Endothelial cell of umbilical vein (primary cell): ENCODE data around the gene BLID. TPM values are rescaled to one million over a fixed set of nuclear protein-coding genes. Genes with fewer than 3 reads are reported as not detected.
A peak's percentile ranks its signal among the peaks of the same experiment; 100 is the strongest.

Experiments used
- BruUV-seq: library from RNA; stranded (reverse); fragments of 400-500 nt; replicated peaks from 2 replicates; lab custom pipeline; 2021; lab: Mats Ljungman, UMichigan
- CTCF ChIA-PET: fragments of 300-600, 350-600 bp; sonication (Branson Sonifier 250); formaldehyde crosslinking; loops from one replicate; lab custom pipeline; 2021; ENCODE audit warnings: antibody characterized with exemption, inconsistent platforms; lab: Charles Lee
- POLR2A ChIA-PET: fragments of 300-600, 350-600 bp; sonication (Branson Sonifier 250); formaldehyde crosslinking; loops from one replicate; lab custom pipeline; 2021; ENCODE audit warnings: antibody characterized with exemption, inconsistent platforms; lab: Charles Lee
- DNase-seq: peaks from one replicate; pipeline ENCODE4 v3.0.0-alpha.2; 2011; ENCODE audit warnings: low read depth, low spot score
- FAIRE-seq: peaks from 2 replicates; lab custom pipeline; 2011; peaks lifted over from hg19 to GRCh38; lab: Jason Lieb, UNC
- H2AFZ ChIP-seq: 2 replicates; pipeline ENCODE4 v1.6.0; 2012; ENCODE audit warnings: low read depth, low read length, control low read depth, inconsistent platforms
- H3K27ac ChIP-seq: 2 replicates; pipeline ENCODE4 v1.5.1; 2011; ENCODE audit warnings: low read depth, mild to moderate bottlenecking, control low read depth, low read length, moderate library complexity; ENCODE audit not compliant: insufficient read depth
- H3K27me3 ChIP-seq, 2 experiments: 2 replicates each; pipeline versions ENCODE4 v1.6.0 to v1.6.1; 2011; ENCODE audit warnings: low read length in 2 of 2, mixed read lengths in 1 of 2; ENCODE audit not compliant: control insufficient read depth in 2 of 2, insufficient read depth in 2 of 2
- H3K36me3 ChIP-seq, 2 experiments: 2 replicates in 1 of 2; 3 replicates in 1 of 2; pipeline ENCODE4 v1.5.1; 2011; ENCODE audit warnings: low read length in 2 of 2, mild to moderate bottlenecking in 1 of 2, moderate library complexity in 1 of 2; ENCODE audit not compliant: control insufficient read depth in 2 of 2, insufficient read depth in 2 of 2; ENCODE audit errors: extremely low read depth in 1 of 2
- H3K4me1 ChIP-seq: 3 replicates; pipeline ENCODE4 v1.5.1; 2011; ENCODE audit warnings: mild to moderate bottlenecking, low read length; ENCODE audit not compliant: control insufficient read depth, insufficient read depth; ENCODE audit errors: extremely low read depth
- H3K4me2 ChIP-seq: 2 replicates; pipeline ENCODE4 v1.6.1; 2011; ENCODE audit warnings: low read length, control low read depth, mixed read lengths; ENCODE audit not compliant: insufficient read depth
- H3K4me3 ChIP-seq, 3 experiments: fragments of 200-600 bp in 1 of 3; sonication (generic), shearing (Covaris generic) in 1 of 3; replicated peaks in 1 of 3; 2 replicates each; pipeline ENCODE4 v1.5.1; 2011 to 2016; ENCODE audit warnings: control low read depth in 3 of 3, low read length in 3 of 3, mild to moderate bottlenecking in 2 of 3, inconsistent platforms in 1 of 3, low read depth in 1 of 3, moderate library complexity in 1 of 3; ENCODE audit not compliant: insufficient read depth in 1 of 3
- H3K79me2 ChIP-seq: 2 replicates; pipeline ENCODE4 v1.6.0; 2012; ENCODE audit warnings: low read length, inconsistent platforms; ENCODE audit not compliant: control insufficient read depth, insufficient read depth
- H3K9ac ChIP-seq: replicated peaks from 2 replicates; pipeline ENCODE3; 2011; ENCODE audit warnings: low read length, control low read depth; ENCODE audit not compliant: insufficient read depth; ENCODE audit errors: extremely low read depth
- H3K9me1 ChIP-seq: replicated peaks from 3 replicates; pipeline ENCODE4 v1.6.0; 2011; ENCODE audit warnings: mild to moderate bottlenecking, low read length; ENCODE audit not compliant: control insufficient read depth, insufficient read depth; ENCODE audit errors: extremely low read depth
- H3K9me3 ChIP-seq: replicated peaks from 2 replicates; pipeline ENCODE4 v1.5.1; 2012; ENCODE audit warnings: low read length, inconsistent platforms; ENCODE audit not compliant: control insufficient read depth, insufficient read depth
- H4K20me1 ChIP-seq: replicated peaks from 2 replicates; pipeline ENCODE3; 2011; ENCODE audit warnings: mild to moderate bottlenecking, low read length; ENCODE audit not compliant: control insufficient read depth, insufficient read depth; ENCODE audit errors: extremely low read depth
- EZH2 ChIP-seq: IDR thresholded peaks from 2 replicates; pipeline ENCODE4 v1.6.1; 2012; ENCODE audit warnings: borderline replicate concordance, low read depth, mild to moderate bottlenecking, moderate library complexity, low read length, inconsistent platforms; ENCODE audit not compliant: severe bottlenecking
- FOS ChIP-seq: IDR thresholded peaks from 2 replicates; pipeline ENCODE4 v1.6.1; 2011; ENCODE audit warnings: mild to moderate bottlenecking, low read length, moderate library complexity, borderline replicate concordance; ENCODE audit not compliant: insufficient read depth
- GATA2 ChIP-seq: IDR thresholded peaks from 2 replicates; pipeline ENCODE4 v1.7.0; 2011; ENCODE audit warnings: low read depth, mild to moderate bottlenecking, moderate library complexity, mixed read lengths, low read length; ENCODE audit not compliant: insufficient read length, insufficient read depth
- JUN ChIP-seq: IDR thresholded peaks from 2 replicates; pipeline ENCODE4 v1.6.1; 2011; ENCODE audit warnings: borderline replicate concordance, low read depth; ENCODE audit not compliant: insufficient read length, insufficient read depth
- MYC ChIP-seq: IDR thresholded peaks from one replicate; pipeline ENCODE4 v1.6.1; 2011; ENCODE audit warnings: mild to moderate bottlenecking, low read depth, low read length
- POLR2A ChIP-seq: IDR thresholded peaks from 2 replicates; pipeline ENCODE4 v1.6.1; 2012; ENCODE audit warnings: low read depth, mild to moderate bottlenecking, control low read depth, low read length
- POLR2AphosphoS5 ChIP-seq: IDR thresholded peaks from 2 replicates; pipeline ENCODE4 v1.6.1; 2012; ENCODE audit warnings: low read depth, mild to moderate bottlenecking, control low read depth, low read length, moderate library complexity; ENCODE audit not compliant: insufficient read depth
- dilution Hi-C: fragments of 300-500 bp; cut with MboI; formaldehyde crosslinking; loops from one replicate; pipeline ENCODE4 v1.15.0; 2019; ENCODE audit warnings: low sequenced_read_pairs; ENCODE audit not compliant: extremely low pct_ligation_motif_present
- intact Hi-C: fragments of 100-400 bp; cut with micrococcal nuclease; formaldehyde crosslinking; loops from one replicate; pipeline ENCODE4 v1.10.0; 2022
- polyA plus RNA-seq, 4 experiments: library from polyadenylated mRNA; depleted of rRNA in 3 of 4; stranded (reverse) in 3 of 4; unstranded in 1 of 4; fragments of >200 nt; gene quantifications; 2 replicates each; pipeline versions ENCODE4 v1.2.1 to v1.2.3, GENCODE V29; 2011 to 2012; ENCODE audit warnings: missing spikeins in 1 of 4
- total RNA-seq: library from RNA; stranded (reverse); gene quantifications from 2 replicates; pipeline ENCODE4 v1.2.3, GENCODE V29; 2021
- TF ChIP-seq, protein P1 (sequence below): IDR thresholded peaks from 2 replicates; pipeline ENCODE4 v1.6.1; 2011; ENCODE audit not compliant: insufficient read depth, insufficient read length
- TF ChIP-seq, protein P2 (sequence below), 2 donors: IDR thresholded peaks; 1 replicate in 1 of 2; 2 replicates in 1 of 2; pipeline ENCODE4 v1.5.1; 2011; ENCODE audit warnings: low read length in 2 of 2, mild to moderate bottlenecking in 2 of 2, moderate library complexity in 2 of 2, control low read depth in 1 of 2, inconsistent platforms in 1 of 2, low read depth in 1 of 2; ENCODE audit not compliant: insufficient read depth in 1 of 2; ENCODE audit errors: extremely low read depth in 1 of 2

Gene BLID
- total and polyA plus RNA-seq, 2 donors (not counting 3 experiments of a cell fraction or from before 2014, with no cell fraction given) = 0.12 to 3.5 TPM

DNA sequence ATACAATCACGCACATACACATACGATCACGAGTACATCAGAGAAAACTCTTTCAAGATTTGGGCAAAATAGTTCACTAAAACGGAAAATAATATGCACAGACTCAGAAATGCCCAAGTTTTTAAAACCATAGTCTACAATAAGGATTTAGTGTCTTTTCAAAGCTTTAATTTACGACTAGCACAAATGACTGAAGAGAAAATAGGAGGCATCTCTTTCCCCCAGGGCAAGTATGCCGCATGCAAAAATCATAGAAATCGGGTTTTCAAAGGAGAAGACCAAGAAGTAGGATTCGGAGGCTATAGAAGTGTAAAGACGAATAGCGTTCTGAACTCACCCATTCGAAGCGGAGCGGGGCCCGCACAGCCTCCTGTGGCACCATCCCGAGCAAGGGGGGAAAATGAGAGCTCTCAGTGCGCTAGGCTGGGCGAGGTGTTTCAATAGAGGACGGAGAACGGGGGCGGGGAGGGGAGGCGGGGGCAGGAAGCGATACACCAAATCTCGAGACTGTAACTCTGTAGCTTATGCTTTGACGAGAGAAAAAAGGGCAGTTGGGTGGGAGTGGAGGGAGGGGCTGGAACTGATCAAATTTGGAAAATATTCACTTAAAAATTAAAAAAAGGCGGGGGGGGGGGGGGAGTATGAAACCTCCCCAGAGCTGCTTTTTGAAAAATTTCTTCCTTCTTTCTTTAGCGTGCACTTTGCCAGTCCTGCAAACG, 15.8 kb downstream of the BLID start:
- CTCF ChIA-PET = interaction anchor here (0.6 to 5.3 kb wide), 15 partner anchors 8 to 466 kb away, joined by 3 to 52 read pairs (median 4); no protein-coding TSS in a partner anchor
- no peaks in the 10 kb centered on the region for H3K9me1 ChIP-seq
- intact Hi-C loops (loop anchor here (1.0 to 5.0 kb wide), 10 partner anchors 29 to 633 kb away; no protein-coding TSS in a partner anchor), dilution Hi-C loops (no loop called here)
- no peaks in the 10 kb centered on the region for H3K27me3 ChIP-seq
- peak overlapping the region; percentile 71 for H3K27ac ChIP-seq
- DNase-seq = no peak
- H3K9ac ChIP-seq = peak overlapping the region; percentile 91
- TF ChIP-seq, protein P1, sequence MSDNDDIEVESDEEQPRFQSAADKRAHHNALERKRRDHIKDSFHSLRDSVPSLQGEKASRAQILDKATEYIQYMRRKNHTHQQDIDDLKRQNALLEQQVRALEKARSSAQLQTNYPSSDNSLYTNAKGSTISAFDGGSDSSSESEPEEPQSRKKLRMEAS = no peak
- TF ChIP-seq EZH2 (no peak), JUN (no peak), GATA2 (no peak), FOS (no peak), POLR2A (peak; percentile 58), MYC (no peak), POLR2AphosphoS5 (peak; percentile 38)
- TF ChIP-seq, protein P2, sequence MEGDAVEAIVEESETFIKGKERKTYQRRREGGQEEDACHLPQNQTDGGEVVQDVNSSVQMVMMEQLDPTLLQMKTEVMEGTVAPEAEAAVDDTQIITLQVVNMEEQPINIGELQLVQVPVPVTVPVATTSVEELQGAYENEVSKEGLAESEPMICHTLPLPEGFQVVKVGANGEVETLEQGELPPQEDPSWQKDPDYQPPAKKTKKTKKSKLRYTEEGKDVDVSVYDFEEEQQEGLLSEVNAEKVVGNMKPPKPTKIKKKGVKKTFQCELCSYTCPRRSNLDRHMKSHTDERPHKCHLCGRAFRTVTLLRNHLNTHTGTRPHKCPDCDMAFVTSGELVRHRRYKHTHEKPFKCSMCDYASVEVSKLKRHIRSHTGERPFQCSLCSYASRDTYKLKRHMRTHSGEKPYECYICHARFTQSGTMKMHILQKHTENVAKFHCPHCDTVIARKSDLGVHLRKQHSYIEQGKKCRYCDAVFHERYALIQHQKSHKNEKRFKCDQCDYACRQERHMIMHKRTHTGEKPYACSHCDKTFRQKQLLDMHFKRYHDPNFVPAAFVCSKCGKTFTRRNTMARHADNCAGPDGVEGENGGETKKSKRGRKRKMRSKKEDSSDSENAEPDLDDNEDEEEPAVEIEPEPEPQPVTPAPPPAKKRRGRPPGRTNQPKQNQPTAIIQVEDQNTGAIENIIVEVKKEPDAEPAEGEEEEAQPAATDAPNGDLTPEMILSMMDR (IDR thresholded peaks at IDR 0.05; ENCODE audit: extremely low read depth in 1 of 2, insufficient read depth in 1 of 2, low read depth in 1 of 2, low read length in 2 of 2) = no peak
- POLR2A ChIA-PET = interaction anchor here (0.6 to 1.0 kb wide), 3 partner anchors 13 to 852 kb away, joined by 3 to 5 read pairs (median 3); no protein-coding TSS in a partner anchor
- no peaks in the 10 kb centered on the region for H3K9me3 ChIP-seq
- H3K4me1 ChIP-seq = peaks cover 69% of the 10 kb centered on the region
- no peak for FAIRE-seq
- H3K36me3 ChIP-seq = no peaks in the 10 kb centered on the region
- TSS peak; percentile 72 for BruUV-seq
- peak overlapping the region; percentile 98 for H3K4me2 ChIP-seq
- H2AFZ ChIP-seq = peak overlapping the region; percentile 5
- no peaks in the 10 kb centered on the region for H4K20me1 ChIP-seq
- H3K4me3 ChIP-seq = peak overlapping the region; percentile 6 to 96 (median 69)
- peaks cover 80% of the 10 kb centered on the region for H3K79me2 ChIP-seq
